Effector CD8-positive, alpha-beta T cell (primary cell): ENCODE measurements around the gene ANKMY1.

Source experiments
- DNase-seq: peaks from one replicate; lab custom pipeline; 2025; lab: John Stamatoyannopoulos, UW
- total RNA-seq, 4 experiments: gene quantifications; one replicate each; lab custom pipeline; 2026; lab: John Stamatoyannopoulos, UW

ANKMY1 gene
- 55.8 to 70.9 (median 59.8) reads per million in 4 experiments for total RNA-seq

GRCh38 chr2:240557808-240558207, at the start of gene ANKMY1:
Gene ANKMY1, minus strand, starts transcription at chr2:240557988. Its CDS starts 653 bp downstream, at chr2:240557335.
- DNase-seq, result peak; percentile 54

GRCh38 chr2:240605867-240606743, 48.3 kb upstream of the ANKMY1 start:
- no peak for DNase-seq

- no peak for DNase-seq
These were observed 47.3 kb upstream of the ANKMY1 start for GRCh38 chr2:240604939-240605716.

- DNase-seq, result no peak
These were observed 46.6 kb upstream of the ANKMY1 start for GRCh38 chr2:240604291-240604938.

- DNase-seq, result no peak
These were observed 46.1 kb upstream of the ANKMY1 start for GRCh38 chr2:240603846-240604245.

GRCh38 chr2:240603081-240603835, 45.5 kb upstream of the ANKMY1 start:
- no peak for DNase-seq

- DNase-seq, result no peak
These were observed 44.7 kb upstream of the ANKMY1 start for GRCh38 chr2:240602266-240603050.

- DNase-seq, result no peak
These were observed 44.0 kb upstream of the ANKMY1 start for GRCh38 chr2:240601831-240602160.

GRCh38 chr2:240601061-240601830, 43.5 kb upstream of the ANKMY1 start:
- DNase-seq, result no peak

- no peak for DNase-seq
These were observed 42.7 kb upstream of the ANKMY1 start for GRCh38 chr2:240600451-240600961.

GRCh38 chr2:240599141-240599583, 41.4 kb upstream of the ANKMY1 start:
- DNase-seq, result no peak

- no peak for DNase-seq
These were observed 40.6 kb upstream of the ANKMY1 start for GRCh38 chr2:240598311-240598911.

- no peak for DNase-seq
These were observed 39.8 kb upstream of the ANKMY1 start for GRCh38 chr2:240597419-240598181.

GRCh38 chr2:240597054-240597418, 39.2 kb upstream of the ANKMY1 start:
- no peak for DNase-seq

- DNase-seq, result no peak
These were observed 38.7 kb upstream of the ANKMY1 start for GRCh38 chr2:240596491-240596931.

- DNase-seq, result no peak
These were observed 38.3 kb upstream of the ANKMY1 start for GRCh38 chr2:240596080-240596460.

- no peak for DNase-seq
These were observed 37.7 kb upstream of the ANKMY1 start for GRCh38 chr2:240595381-240596079.
